NK-92 (cell line): Measurements from ENCODE around the gene TRPM2.

Source experiments
- DNase-seq: peaks from one replicate; lab custom pipeline; 2025; ENCODE audit not compliant: unreplicated experiment; lab: John Stamatoyannopoulos, UW

The TRPM2 gene

GRCh38 chr21:44439211-44439600 lies 85.8 kb downstream of the TRPM2 start:
- DNase-seq = no peak

GRCh38 chr21:44440241-44441040 lies 87.0 kb downstream of the TRPM2 start:
- DNase-seq = no peak

DNA sequence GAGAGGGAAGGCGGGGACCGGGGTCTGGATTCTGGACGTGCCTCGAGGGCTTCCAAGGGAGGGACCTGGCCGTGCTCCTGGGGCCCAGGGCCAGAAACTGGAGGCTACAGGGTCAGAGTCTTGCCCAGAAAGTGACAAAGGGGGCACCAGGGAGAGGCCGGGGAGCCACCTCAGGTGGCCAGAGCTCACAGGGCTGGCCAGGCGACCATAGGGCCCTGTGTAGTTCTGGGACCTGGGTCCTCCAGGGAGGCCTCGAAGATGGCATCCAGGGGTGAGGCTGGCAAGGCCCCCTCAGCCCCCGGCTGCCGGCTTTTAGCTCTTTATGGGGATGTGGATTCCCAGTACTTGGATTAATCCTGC lies 87.6 kb downstream of the TRPM2 start:
- no peak for DNase-seq

- DNase-seq = no peak
Measured at GRCh38 chr21:44441581-44442265, 88.3 kb downstream of the TRPM2 start.

DNA sequence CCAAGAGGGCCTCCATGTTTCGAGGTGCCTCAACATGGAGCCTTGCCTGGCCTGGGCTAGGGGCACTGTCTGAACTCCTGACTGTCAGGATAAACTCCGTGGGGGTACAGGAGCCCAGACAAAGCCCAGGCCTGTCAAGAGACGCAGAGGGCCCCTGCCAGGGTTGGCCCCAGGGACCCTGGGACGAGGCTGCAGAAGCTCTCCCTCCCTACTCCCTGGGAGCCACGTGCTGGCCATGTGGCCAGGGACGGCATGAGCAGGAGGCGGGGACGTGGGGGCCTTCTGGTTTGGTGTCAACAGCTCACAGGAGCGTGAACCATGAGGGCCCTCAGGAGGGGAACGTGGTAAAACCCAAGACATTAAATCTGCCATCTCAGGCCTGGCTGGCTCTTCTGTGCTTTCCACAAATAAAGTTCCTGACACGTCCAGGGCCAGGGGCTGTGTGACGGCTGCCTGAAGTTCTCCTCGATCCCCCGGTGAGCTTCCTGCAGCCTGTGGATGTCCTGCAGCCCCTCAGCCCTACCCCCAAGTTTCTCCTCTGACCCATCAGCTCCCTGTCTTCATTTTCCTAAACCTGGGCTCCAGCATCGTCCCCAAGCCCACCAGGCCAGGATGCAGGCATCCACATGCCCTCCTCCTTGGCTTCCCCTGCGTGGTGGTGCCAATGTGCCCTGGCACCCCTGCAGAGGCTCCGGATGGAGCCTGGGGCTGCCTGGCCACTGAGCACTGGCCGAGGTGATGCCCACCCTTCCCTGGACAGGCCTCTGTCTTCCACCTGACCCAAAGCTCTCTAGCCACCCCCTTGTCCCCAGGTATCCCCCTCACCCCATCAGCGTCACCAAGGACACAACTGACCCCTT lies 89.1 kb downstream of the TRPM2 start:
- no peak for DNase-seq

GRCh38 chr21:44443291-44443890 lies 90.0 kb downstream of the TRPM2 start:
- DNase-seq = no peak

- no peak for DNase-seq
Measured at GRCh38 chr21:44443891-44444285, 90.5 kb downstream of the TRPM2 start.

GRCh38 chr21:44444286-44444931 lies 91.0 kb downstream of the TRPM2 start:
- DNase-seq = no peak

DNA sequence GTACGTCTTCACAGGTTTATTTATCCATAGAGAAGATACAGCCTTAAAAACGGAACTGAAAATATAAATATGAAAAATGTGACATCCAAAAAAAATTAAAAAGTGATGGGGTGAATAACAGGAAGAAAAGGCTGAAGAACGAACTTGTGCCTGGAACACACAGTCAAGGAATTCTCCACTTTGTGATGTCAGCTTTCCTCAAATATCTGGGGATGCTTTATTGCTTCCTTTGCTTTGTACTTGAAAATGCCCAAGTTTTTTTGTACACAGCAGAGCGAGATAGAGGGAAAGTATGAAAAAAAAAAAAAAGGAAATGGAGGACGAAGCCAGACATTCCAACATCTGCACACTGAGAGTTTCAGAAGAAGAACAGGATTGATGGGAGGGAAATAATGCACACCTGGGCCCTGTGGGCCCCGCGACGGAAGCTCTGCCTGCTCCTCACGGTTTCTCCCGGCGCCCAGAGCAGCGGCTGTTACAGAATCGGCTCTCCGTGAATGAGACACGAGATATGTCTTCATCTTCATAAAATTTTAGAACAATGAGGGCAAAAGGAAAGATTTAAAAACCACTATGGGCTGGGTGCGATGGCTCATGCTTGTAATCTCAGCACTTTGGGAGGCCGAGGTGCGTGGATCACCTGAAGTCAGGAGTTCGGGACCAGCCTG lies 91.9 kb downstream of the TRPM2 start:
- DNase-seq = no peak

GRCh38 chr21:44448651-44449131 lies 95.3 kb downstream of the TRPM2 start:
- DNase-seq = no peak

- no peak for DNase-seq
Measured at GRCh38 chr21:44449473-44450363, 96.3 kb downstream of the TRPM2 start.

DNA sequence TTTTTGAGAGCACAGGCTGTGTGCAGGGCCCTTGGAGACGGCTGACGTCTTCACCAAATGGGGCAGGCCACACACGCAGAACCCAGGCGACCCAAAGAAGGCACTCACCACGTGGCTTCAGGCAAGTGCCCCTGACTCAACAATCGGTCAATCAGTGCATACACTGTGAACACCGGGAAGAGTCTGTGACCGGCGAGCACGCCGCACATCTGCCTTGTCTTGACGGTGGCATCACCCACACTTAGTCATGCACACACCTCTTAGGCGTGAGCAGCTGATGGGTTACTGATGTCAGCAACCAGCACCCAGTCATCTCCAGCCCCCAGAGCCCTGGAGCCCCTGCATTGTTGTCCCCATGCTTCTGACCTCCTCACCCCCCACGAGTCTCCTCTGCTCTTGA lies 97.0 kb downstream of the TRPM2 start:
- no peak for DNase-seq

DNA sequence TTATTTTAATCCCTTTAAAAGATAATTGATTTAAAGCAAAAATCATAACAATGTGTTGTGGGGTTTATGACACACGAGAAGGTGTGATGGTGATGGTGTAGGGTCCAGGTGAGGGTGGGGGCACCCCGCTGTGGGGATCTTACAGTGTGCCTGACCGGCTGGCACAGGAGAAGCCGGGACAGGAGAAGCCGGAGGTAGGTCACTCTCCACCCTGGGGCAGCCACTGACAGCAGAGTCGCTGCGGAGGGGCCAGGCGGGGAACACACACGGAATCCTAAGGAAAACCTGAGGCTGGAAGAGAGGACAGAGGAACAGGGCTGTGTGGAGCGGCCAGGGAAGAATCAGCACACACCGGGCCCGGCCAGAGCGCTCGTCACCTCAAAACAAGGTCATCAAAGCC lies 97.6 kb downstream of the TRPM2 start:
- no peak for DNase-seq

DNA sequence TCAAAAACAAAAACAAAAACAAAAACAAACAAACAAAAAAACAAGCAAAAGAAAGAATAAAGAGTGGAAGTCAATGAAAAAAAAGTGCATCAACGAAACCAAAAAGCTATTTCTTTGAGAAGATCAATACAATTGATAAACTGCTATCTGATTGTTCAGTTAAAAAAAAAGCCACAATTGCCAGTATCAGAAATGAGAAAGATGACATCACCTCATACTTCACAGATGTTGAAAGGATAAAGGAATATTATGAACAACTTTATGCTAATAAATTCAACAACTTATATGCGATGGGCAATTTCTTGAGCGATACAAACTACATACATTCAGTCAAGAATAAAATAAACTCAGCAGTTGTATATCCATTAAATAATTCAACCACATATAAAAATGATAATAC lies 99.7 kb downstream of the TRPM2 start:
- DNase-seq = no peak

DNA sequence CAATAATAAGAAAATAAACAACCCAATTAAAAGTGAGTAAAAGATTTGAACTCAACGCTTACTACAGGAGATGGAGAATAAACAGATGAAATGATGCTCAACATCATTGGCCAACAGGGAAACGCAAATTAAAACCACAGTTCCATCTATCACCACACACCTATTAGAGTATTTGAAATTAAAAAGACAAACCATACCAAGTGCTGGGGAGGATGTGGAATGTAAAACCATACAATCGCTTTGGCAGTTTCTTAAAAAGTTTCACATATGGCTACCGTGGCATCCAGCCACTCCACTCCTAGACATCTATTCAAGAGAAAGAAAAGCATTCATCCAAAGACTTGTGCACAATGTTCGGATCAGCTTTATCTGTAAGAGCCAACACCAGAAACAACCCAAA lies 100.6 kb downstream of the TRPM2 start:
- DNase-seq = no peak

DNA sequence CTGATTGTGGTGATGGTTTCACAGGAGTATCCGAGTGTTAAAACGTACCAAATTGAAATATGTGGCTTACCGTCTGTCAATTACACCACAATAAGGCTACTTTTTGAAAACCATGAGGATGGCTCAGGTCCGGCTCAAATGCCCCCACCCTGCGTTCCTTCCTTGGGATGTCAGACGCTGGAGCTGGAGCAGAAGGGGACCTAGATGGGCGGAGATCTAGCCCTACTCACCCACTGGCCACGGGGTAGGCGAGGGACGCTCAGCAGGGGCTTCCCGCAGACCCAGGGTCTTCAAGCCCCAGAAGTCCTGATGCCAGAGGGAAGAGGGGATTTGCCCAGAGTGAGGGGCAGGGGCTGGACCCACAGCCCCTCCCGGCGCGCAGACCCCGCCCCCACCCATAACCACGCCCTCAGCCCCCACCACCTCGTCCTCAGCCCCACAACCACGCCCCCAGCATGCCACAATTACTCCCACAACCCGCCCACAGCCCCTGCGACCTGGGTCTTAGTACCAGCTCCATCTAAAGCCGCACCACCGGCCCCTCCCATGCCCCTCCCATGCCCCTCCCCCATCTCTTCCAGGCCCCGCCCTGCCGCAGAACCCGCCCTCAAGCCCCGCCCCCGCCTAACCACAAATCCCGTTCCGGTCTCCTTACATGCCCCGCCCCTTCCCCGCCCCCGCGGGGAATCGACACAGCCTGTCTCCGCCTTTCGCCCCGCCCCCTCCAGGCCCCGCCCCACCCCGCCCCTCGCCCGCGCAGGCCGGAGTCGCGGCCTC lies 101.5 kb downstream of the TRPM2 start, which contains the start of gene LRRC3:
TSS of gene LRRC3 (plus strand) at position 764 of the 777 bp plus-strand sequence. CDS start 1,135 bp downstream, outside the sequence.
- no peak for DNase-seq

GRCh38 chr21:44455524-44456213 lies 102.2 kb downstream of the TRPM2 start:
- DNase-seq = no peak
